Coronary artery (tissue), 2 donors: Measurements from ENCODE around the gene C11orf54.

Experiments
- DNase-seq: peaks from one replicate; pipeline ENCODE4 v3.0.0-alpha.2; 2017; ENCODE audit warnings: low spot score
- H3K27ac ChIP-seq, 2 donors: fragments of 200-600 bp; sonication (generic); one replicate each; pipeline ENCODE4 v1.5.1; 2016 to 2019
- H3K4me3 ChIP-seq: fragments of 200-600 bp; sonication (generic); 2 replicates; pipeline ENCODE4 v1.5.1; 2016; ENCODE audit warnings: mild to moderate bottlenecking, moderate library complexity
- TF ChIP-seq, protein P1 (sequence below): fragments of 200-600 bp; sonication (generic); IDR thresholded peaks from one replicate; pipeline ENCODE4 v1.5.1; 2019; ENCODE audit warnings: antibody characterized with exemption

C11orf54 gene

GRCh38 chr11:93733474-93733873 is 8.0 kb upstream of the C11orf54 start:
- Histone ChIP-seq H3K4me3 (no peak overlapping the region), H3K27ac (no peak overlapping the region)
- no peak for DNase-seq
- TF ChIP-seq, protein P1, sequence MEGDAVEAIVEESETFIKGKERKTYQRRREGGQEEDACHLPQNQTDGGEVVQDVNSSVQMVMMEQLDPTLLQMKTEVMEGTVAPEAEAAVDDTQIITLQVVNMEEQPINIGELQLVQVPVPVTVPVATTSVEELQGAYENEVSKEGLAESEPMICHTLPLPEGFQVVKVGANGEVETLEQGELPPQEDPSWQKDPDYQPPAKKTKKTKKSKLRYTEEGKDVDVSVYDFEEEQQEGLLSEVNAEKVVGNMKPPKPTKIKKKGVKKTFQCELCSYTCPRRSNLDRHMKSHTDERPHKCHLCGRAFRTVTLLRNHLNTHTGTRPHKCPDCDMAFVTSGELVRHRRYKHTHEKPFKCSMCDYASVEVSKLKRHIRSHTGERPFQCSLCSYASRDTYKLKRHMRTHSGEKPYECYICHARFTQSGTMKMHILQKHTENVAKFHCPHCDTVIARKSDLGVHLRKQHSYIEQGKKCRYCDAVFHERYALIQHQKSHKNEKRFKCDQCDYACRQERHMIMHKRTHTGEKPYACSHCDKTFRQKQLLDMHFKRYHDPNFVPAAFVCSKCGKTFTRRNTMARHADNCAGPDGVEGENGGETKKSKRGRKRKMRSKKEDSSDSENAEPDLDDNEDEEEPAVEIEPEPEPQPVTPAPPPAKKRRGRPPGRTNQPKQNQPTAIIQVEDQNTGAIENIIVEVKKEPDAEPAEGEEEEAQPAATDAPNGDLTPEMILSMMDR: no peak

DNA sequence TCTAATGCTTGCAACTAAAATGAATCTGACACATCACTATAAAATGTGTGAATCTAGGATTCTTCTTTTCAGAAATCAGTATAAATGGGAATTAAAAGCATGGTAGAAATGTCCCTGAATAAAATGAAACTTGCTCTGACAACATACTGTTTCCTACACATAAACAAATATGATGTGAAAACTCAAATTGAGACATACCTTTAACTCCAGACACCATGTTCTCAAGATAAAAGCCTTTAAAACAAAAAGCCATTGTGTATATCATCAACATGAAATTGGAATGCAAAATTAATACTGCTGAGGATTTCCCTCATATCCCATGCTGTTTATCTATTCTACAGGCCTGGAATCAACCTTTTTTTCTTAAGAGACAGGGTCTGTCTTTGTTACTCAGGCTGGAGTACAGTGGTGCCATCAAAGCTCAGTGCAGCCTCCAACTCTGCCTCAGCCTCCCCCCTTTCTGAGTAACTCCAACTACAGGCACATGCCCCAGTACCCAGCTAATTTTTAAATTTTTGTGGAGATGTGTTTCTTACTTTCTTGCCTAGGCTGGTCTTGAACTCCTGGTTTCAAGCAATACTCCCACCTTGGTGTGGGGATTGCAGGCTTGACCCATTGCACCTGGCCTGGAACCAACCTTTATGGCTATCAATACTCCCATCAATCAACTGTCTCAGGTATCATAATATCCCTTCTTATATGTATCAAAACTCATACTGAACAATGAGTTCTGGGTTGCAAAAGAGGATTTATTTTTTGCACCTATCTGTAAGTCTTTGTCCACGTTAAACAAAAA is 6.8 kb upstream of the C11orf54 start:
- no peak overlapping the region for H3K4me3 ChIP-seq
- TF ChIP-seq, protein P1: no peak
- H3K27ac ChIP-seq: no peak overlapping the region
- DNase-seq: no peak

DNA sequence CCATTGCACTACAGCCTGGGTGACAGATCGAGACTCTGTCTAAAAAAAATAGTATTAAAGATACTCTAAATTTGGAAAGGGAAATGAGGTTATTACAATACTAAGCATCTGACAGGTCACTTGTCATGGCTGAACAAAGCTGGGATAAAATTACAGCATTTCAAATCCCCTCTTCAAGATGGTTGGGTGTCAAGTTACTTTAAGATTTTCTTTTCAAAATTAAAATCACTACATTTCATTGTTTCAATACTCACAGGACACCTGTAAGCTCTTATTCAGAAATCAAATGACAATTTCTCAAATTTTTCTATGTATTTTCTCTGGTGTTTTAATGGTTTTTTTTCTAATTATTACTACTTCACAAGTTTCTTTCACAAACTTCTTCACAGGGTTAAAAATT is 5.8 kb upstream of the C11orf54 start:
- Histone ChIP-seq H3K27ac (no peak overlapping the region), H3K4me3 (no peak overlapping the region)
- TF ChIP-seq, protein P1: no peak
- DNase-seq: no peak

DNA sequence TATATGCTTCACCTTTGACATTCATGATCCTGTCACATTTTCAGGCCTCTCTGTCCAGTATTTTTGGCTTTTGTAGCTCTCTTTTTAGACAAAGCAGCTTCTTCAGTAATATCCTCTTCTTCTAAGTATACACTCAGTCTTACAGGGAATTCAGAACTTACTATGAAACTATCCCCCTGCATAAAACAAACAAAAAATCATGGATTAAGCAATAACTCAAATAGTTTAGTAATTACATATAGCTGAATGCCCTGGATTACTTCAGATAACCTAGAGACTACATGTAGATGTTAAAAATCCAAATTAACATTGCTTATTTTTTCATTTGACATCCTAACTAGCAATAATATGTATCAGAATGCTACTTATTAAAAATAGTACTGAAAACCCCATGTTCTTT is 5.3 kb upstream of the C11orf54 start:
- Histone ChIP-seq H3K27ac (no peak overlapping the region), H3K4me3 (no peak overlapping the region)
- TF ChIP-seq, protein P1: no peak
- DNase-seq: no peak

DNA sequence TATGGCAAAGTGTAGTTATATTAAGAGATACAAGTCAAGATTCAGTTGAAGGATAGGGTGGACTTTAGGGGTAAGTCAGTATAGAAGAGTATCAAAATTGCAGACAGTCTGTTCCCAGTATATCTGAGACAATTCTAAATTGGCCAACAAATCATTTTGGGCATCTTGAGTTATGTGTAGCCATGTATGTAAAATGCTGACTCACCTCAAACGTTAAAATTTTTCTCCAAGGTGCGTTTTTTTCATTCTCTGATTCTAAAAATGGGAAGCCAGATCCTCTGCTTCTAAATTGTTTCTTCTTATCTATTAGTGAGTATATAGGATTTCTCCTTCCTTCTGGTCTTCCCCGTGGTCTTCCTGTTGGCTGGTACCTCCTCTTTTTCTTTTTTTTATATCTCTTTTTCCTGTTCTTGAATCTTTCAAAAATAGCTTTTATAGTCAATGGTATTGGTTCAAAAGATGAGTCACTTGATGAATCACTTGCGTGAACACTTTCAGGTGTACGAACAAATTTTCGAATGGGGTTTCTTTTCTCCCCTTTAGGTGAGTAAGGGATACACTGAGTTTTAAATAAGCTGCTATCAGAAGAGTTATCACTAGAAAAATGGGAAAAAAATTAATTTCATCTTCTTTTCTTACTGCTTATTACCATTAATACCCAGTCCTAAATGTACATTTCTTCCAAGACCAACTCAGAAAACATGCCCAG is 3.4 kb upstream of the C11orf54 start:
- TF ChIP-seq, protein P1: no peak
- Histone ChIP-seq H3K27ac (no peak overlapping the region), H3K4me3 (peak overlapping the region; percentile 80)
- DNase-seq: no peak

DNA sequence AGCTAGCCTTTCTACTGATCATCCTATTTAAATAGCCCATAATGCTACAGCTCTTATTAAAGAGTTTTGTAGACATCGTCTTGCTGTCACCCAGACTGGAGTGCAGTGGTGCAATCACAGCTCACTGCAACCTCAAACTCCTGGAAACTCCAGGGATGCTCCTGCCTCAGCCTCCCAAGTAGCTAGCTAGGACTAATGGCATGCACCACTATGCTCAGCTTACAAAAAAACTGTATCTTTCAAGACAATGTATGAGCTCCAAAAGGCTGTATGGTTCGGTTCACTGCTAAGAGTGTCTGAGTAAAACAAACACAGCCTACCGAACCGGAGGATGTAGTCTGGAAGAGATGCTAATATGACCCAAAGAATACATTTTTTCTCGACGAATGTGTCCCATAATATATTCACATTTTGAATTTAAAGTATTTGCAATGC is 2.8 kb upstream of the C11orf54 start:
- TF ChIP-seq, protein P1: no peak
- no peak overlapping the region for H3K27ac ChIP-seq
- DNase-seq: no peak
- H3K4me3 ChIP-seq: peak overlapping the region; percentile 80
